DOHH2 (cell line): ENCODE measurements around the gene AIRE.

Experiments
- H3F3A ChIP-seq: fragments of 200-600 bp; sonication (generic), shearing (Covaris generic); 2 replicates; pipeline ENCODE4 v1.6.0; 2016; ENCODE audit warnings: antibody characterized with exemption, mild to moderate bottlenecking; ENCODE audit not compliant: control insufficient read depth, insufficient read depth
- H3K27ac ChIP-seq: fragments of 200-600 bp; sonication (generic); 2 replicates; pipeline ENCODE4 v1.5.1; 2014; ENCODE audit warnings: low read depth, mild to moderate bottlenecking, low read length, moderate library complexity
- H3K27me3 ChIP-seq: fragments of 200-600 bp; sonication (generic); 2 replicates; pipeline ENCODE4 v1.6.1; 2014; ENCODE audit warnings: mild to moderate bottlenecking, low read length, mixed read lengths; ENCODE audit not compliant: control insufficient read depth
- H3K36me3 ChIP-seq: fragments of 200-600 bp; sonication (generic); 2 replicates; pipeline ENCODE4 v1.6.1; 2014; ENCODE audit warnings: mild to moderate bottlenecking, low read length, moderate library complexity, mixed read lengths; ENCODE audit not compliant: control insufficient read depth
- H3K4me1 ChIP-seq: fragments of 200-600 bp; sonication (generic); 2 replicates; pipeline ENCODE4 v1.6.1; 2014; ENCODE audit warnings: mild to moderate bottlenecking, low read length, mixed read lengths; ENCODE audit not compliant: control insufficient read depth
- H3K4me2 ChIP-seq: fragments of 200-600 bp; sonication (generic); 2 replicates; pipeline ENCODE4 v1.6.0; 2014; ENCODE audit warnings: mild to moderate bottlenecking, low read length, moderate library complexity
- H3K4me3 ChIP-seq: fragments of 200-600 bp; sonication (generic); 2 replicates; pipeline ENCODE4 v1.5.1; 2014; ENCODE audit warnings: mild to moderate bottlenecking, low read length, mixed read lengths
- H3K79me2 ChIP-seq: fragments of 200-600 bp; sonication (generic); 2 replicates; pipeline ENCODE4 v1.6.1; 2014; ENCODE audit warnings: mild to moderate bottlenecking, low read length, mixed read lengths; ENCODE audit not compliant: control insufficient read depth
- H3K9me2 ChIP-seq: fragments of 200-600 bp; sonication (generic); replicated peaks from 2 replicates; pipeline ENCODE4 v1.6.1; 2014; ENCODE audit warnings: mild to moderate bottlenecking, low read length, mixed read lengths; ENCODE audit not compliant: control insufficient read depth
- H3K9me3 ChIP-seq: fragments of 200-600 bp; sonication (generic); 2 replicates; pipeline ENCODE4 v1.6.1; 2014; ENCODE audit warnings: antibody characterized with exemption, low read length, mixed read lengths; ENCODE audit not compliant: control insufficient read depth, insufficient read depth
- H4K20me1 ChIP-seq: fragments of 200-600 bp; sonication (generic); 2 replicates; pipeline ENCODE4 v1.6.0; 2014; ENCODE audit warnings: low read depth, mild to moderate bottlenecking, antibody characterized with exemption, low read length, moderate library complexity; ENCODE audit not compliant: control insufficient read depth, insufficient read depth
- EZH2phosphoT487 ChIP-seq: fragments of 200-600 bp; sonication (generic); IDR thresholded peaks from 2 replicates; pipeline ENCODE4 v1.6.1; 2017; ENCODE audit warnings: borderline replicate concordance, mild to moderate bottlenecking, antibody characterized with exemption, low read length, moderate library complexity, mixed read lengths
- TF ChIP-seq, protein P1 (sequence below): fragments of 200-600 bp; sonication (generic); IDR thresholded peaks from one replicate; pipeline ENCODE4 v1.5.1; 2014; ENCODE audit warnings: antibody characterized with exemption, mild to moderate bottlenecking, low read depth, low read length; ENCODE audit not compliant: poor library complexity, severe bottlenecking

Gene AIRE

DNA sequence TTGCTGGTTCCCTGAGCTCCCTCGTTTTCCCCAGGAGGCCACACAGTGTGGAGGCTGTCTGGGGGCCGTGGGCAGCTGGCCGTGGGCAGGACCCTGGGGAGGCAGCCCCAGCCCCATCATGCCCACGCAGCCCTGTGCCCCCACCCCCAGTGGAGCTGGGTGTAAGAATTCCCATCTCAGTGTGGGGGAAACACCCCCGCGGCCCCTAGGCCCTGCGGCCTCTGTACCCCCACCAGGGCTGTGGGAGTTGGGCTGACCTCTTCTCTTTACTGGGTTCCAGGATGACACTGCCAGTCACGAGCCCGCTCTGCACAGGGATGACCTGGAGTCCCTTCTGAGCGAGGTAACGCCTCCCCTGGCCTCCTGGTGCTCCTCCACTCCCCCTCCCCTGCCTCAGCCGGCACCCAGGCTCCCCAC is 10.4 kb downstream of the AIRE start:
- Histone ChIP-seq H4K20me1 (0 out of 2 replicates have a peak, but pooled peaks cover 5% of the 10 kb centered on the region), H3K4me1 (peaks cover 48% of the 10 kb centered on the region), H3K27ac (no peak overlapping the region), H3F3A (peaks cover 8% of the 10 kb centered on the region), H3K27me3 (peaks cover 14% of the 10 kb centered on the region), H3K9me3 (no peaks in the 10 kb centered on the region), H3K9me2 (no peaks in the 10 kb centered on the region), H3K79me2 (peaks cover 10% of the 10 kb centered on the region), H3K36me3 (peaks cover 6% of the 10 kb centered on the region), H3K4me3 (no peak overlapping the region), H3K4me2 (no peak overlapping the region)
- TF ChIP-seq EZH2phosphoT487 = no peak
- TF ChIP-seq, protein P1, sequence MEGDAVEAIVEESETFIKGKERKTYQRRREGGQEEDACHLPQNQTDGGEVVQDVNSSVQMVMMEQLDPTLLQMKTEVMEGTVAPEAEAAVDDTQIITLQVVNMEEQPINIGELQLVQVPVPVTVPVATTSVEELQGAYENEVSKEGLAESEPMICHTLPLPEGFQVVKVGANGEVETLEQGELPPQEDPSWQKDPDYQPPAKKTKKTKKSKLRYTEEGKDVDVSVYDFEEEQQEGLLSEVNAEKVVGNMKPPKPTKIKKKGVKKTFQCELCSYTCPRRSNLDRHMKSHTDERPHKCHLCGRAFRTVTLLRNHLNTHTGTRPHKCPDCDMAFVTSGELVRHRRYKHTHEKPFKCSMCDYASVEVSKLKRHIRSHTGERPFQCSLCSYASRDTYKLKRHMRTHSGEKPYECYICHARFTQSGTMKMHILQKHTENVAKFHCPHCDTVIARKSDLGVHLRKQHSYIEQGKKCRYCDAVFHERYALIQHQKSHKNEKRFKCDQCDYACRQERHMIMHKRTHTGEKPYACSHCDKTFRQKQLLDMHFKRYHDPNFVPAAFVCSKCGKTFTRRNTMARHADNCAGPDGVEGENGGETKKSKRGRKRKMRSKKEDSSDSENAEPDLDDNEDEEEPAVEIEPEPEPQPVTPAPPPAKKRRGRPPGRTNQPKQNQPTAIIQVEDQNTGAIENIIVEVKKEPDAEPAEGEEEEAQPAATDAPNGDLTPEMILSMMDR = no peak

DNA sequence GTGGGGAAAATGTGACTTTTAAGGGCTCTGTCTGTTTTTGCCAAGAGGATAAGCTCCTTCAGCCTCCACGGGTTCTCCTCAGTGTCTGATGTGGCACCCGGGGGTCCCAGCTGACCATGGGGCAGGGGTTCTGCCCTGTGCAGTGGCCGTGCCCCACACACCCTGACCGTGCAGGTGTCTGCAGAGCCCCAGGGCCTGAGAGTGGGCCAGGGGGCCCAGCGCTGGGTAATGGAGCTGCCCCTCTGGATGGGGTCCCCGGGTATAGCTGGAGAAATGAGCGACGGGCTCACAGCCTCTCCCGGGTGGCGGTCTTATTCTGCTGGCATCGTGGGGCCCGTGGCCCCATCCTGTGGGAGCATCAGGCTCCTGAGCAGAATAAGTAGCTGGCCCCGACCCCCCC is 11.2 kb downstream of the AIRE start:
- no peak overlapping the region for H3K4me3 ChIP-seq
- H3K9me3 ChIP-seq = no peaks in the 10 kb centered on the region
- H3K9me2 ChIP-seq = no peaks in the 10 kb centered on the region
- TF ChIP-seq, protein P1 = no peak
- no peak for TF ChIP-seq EZH2phosphoT487
- no peak overlapping the region for H3K4me2 ChIP-seq
- peaks cover 13% of the 10 kb centered on the region for H3K36me3 ChIP-seq
- no peak overlapping the region for H3K27ac ChIP-seq
- peaks cover 57% of the 10 kb centered on the region for H3K4me1 ChIP-seq
- H4K20me1 ChIP-seq = peaks cover 10% of the 10 kb centered on the region; the same call in 1 of the 2 replicates
- H3K79me2 ChIP-seq = peaks cover 18% of the 10 kb centered on the region
- H3K27me3 ChIP-seq = peaks cover 10% of the 10 kb centered on the region
- H3F3A ChIP-seq = peaks cover 8% of the 10 kb centered on the region

DNA sequence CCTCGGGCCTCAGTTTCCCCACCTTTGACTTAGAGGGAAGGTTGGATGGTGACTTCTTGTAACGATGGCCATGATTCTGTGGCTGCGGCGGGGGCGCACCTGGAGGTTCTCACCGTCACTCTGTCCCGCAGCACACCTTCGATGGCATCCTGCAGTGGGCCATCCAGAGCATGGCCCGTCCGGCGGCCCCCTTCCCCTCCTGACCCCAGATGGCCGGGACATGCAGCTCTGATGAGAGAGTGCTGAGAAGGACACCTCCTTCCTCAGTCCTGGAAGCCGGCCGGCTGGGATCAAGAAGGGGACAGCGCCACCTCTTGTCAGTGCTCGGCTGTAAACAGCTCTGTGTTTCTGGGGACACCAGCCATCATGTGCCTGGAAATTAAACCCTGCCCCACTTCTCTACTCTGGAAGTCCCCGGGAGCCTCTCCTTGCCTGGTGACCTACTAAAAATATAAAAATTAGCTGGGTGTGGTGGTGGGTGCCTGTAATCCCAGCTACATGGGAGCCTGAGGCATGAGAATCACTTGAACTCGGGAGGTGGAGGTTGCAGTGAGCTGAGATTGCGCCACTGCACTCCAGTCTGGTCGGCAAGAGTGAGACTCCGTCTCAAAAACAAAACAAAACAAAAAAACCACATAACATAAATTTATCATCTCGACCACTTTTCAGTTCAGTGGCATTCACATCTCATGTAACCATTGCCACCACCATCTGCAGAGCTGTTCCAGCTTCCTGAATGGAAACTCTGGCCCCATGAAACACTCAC is 12.0 kb downstream of the AIRE start:
- H3K9me2 ChIP-seq = no peaks in the 10 kb centered on the region
- peaks cover 64% of the 10 kb centered on the region for H3K4me1 ChIP-seq
- H3K9me3 ChIP-seq = no peaks in the 10 kb centered on the region
- peak overlapping the region; percentile 12; the same call in 1 of the 2 replicates for H3K27ac ChIP-seq
- H3K4me2 ChIP-seq = peak overlapping the region; percentile 97
- H3K36me3 ChIP-seq = peaks cover 21% of the 10 kb centered on the region
- peaks cover 26% of the 10 kb centered on the region for H3K79me2 ChIP-seq
- H3F3A ChIP-seq = peaks cover 8% of the 10 kb centered on the region
- H3K4me3 ChIP-seq = peak overlapping the region; percentile 27
- H3K27me3 ChIP-seq = peaks cover 10% of the 10 kb centered on the region
- no peak for TF ChIP-seq EZH2phosphoT487
- TF ChIP-seq, protein P1 = peak; percentile 93
- H4K20me1 ChIP-seq = peaks cover 16% of the 10 kb centered on the region; the same call in 1 of the 2 replicates
